ENCODE results near the gene COG1. TPM values are rescaled to one million over a fixed set of nuclear protein-coding genes. Genes with fewer than 3 reads are reported as not detected.

Gene COG1
- total RNA-seq, 1 donor from 2014 or later, result 11.7 TPM

GRCh38 chr17:73210002-73210678, 17.3 kb downstream of the COG1 start:
- Histone ChIP-seq H3K4me1 (no peaks in the 10 kb centered on the region), H3K36me3 (no peaks in the 10 kb centered on the region), H2AFZ (replicated peaks) (no peak overlapping the region), H3F3A (ENCODE audit: low read depth) (peaks cover 5% of the 10 kb centered on the region), H4K20me1 (ENCODE audit: low read depth) (peaks cover 24% of the 10 kb centered on the region), H3K4me2 (no peak overlapping the region), H3K4me3 (no peak overlapping the region), H3K27ac (no peak overlapping the region), H3K27me3 (no peaks in the 10 kb centered on the region), H3K79me2 (ENCODE audit: low read depth) (peaks cover 30% of the 10 kb centered on the region), H3K9ac (no peak overlapping the region), H3K9me3 (ENCODE audit: low read depth) (no peaks in the 10 kb centered on the region)
- no peak overlapping the region for H3K27ac Mint-ChIP-seq
- peaks cover 23% of the 10 kb centered on the region for H3K36me3 Mint-ChIP-seq
- no peak overlapping the region for H3K4me3 Mint-ChIP-seq
- no peak for DNase-seq (ENCODE audit: low spot score)
- no peaks in the 10 kb centered on the region for H3K27me3 Mint-ChIP-seq (ENCODE audit: insufficient read depth, low read depth)
- no peak for TF ChIP-seq EZH2phosphoT487 (IDR thresholded peaks at IDR 0.05)
- TF ChIP-seq, protein P1, sequence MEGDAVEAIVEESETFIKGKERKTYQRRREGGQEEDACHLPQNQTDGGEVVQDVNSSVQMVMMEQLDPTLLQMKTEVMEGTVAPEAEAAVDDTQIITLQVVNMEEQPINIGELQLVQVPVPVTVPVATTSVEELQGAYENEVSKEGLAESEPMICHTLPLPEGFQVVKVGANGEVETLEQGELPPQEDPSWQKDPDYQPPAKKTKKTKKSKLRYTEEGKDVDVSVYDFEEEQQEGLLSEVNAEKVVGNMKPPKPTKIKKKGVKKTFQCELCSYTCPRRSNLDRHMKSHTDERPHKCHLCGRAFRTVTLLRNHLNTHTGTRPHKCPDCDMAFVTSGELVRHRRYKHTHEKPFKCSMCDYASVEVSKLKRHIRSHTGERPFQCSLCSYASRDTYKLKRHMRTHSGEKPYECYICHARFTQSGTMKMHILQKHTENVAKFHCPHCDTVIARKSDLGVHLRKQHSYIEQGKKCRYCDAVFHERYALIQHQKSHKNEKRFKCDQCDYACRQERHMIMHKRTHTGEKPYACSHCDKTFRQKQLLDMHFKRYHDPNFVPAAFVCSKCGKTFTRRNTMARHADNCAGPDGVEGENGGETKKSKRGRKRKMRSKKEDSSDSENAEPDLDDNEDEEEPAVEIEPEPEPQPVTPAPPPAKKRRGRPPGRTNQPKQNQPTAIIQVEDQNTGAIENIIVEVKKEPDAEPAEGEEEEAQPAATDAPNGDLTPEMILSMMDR (IDR thresholded peaks at IDR 0.05), result peak; percentile 49
- no peaks in the 10 kb centered on the region for H3K4me1 Mint-ChIP-seq
- no peaks in the 10 kb centered on the region for H3K9me3 Mint-ChIP-seq

DNA sequence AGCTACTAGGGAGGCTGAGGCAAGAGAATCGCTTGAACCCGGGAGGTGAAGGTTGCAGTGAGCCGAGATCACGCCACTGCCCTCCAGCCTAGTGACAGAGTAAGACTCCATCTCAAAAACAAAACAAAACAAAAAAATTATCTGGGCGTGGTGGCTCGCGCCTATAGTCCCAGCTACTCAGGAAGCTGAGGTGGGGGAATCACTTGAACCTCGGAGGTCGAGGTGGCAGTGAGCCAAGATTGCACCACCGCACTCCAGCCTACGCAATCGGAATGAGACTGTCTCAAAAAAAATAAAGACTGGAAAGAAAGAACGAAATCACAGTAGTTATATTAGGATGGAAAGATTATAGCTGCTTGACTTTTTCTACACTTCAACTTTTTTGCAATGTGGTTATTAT, 18.9 kb downstream of the COG1 start:
- peaks cover 5% of the 10 kb centered on the region for H3F3A ChIP-seq (ENCODE audit: low read depth)
- peaks cover 35% of the 10 kb centered on the region for H4K20me1 ChIP-seq (ENCODE audit: low read depth)
- no peak overlapping the region for H3K4me3 ChIP-seq
- H3K27me3 Mint-ChIP-seq (ENCODE audit: insufficient read depth, low read depth), result no peaks in the 10 kb centered on the region
- TF ChIP-seq EZH2 (IDR thresholded peaks at IDR 0.05) (no peak), EZH2phosphoT487 (IDR thresholded peaks at IDR 0.05) (no peak)
- no peak overlapping the region for H3K4me3 Mint-ChIP-seq
- no peak overlapping the region for H3K27ac Mint-ChIP-seq
- peaks cover 15% of the 10 kb centered on the region for H3K36me3 Mint-ChIP-seq
- H3K4me2 ChIP-seq, result no peak overlapping the region
- no peaks in the 10 kb centered on the region for H3K36me3 ChIP-seq
- H3K4me1 ChIP-seq, result no peaks in the 10 kb centered on the region
- H3K9me3 ChIP-seq (ENCODE audit: low read depth), result no peaks in the 10 kb centered on the region
- no peaks in the 10 kb centered on the region for H3K9me3 Mint-ChIP-seq
- no peak overlapping the region for H3K27ac ChIP-seq
- DNase-seq (ENCODE audit: low spot score), result no peak
- H3K9ac ChIP-seq, result no peak overlapping the region
- no peak overlapping the region for H2AFZ ChIP-seq (replicated peaks)
- H3K4me1 Mint-ChIP-seq, result no peaks in the 10 kb centered on the region
- peaks cover 26% of the 10 kb centered on the region for H3K79me2 ChIP-seq (ENCODE audit: low read depth)
- H3K27me3 ChIP-seq, result no peaks in the 10 kb centered on the region

DNA sequence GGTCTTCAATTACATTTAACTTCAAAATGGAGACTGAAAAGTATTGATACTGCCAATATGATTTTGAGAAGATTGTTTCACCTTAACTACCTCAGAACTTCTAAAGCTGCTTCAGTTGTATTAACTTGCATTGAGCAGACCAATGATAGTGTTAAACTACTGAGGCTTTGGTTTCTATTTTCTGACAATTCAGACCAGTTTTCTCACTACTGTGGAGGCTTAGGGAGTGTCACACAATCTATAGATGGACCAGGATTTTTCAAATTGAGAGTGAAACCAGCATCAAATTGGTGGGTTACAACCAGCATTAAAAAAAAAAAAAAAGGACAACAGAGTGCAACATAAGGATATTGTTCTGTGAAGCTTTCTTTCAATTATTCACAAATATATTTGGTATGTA, 21.2 kb downstream of the COG1 start:
- H3K9me3 Mint-ChIP-seq, result no peaks in the 10 kb centered on the region
- no peaks in the 10 kb centered on the region for H3K9me3 ChIP-seq (ENCODE audit: low read depth)
- H3K4me3 Mint-ChIP-seq, result no peak overlapping the region

DNA sequence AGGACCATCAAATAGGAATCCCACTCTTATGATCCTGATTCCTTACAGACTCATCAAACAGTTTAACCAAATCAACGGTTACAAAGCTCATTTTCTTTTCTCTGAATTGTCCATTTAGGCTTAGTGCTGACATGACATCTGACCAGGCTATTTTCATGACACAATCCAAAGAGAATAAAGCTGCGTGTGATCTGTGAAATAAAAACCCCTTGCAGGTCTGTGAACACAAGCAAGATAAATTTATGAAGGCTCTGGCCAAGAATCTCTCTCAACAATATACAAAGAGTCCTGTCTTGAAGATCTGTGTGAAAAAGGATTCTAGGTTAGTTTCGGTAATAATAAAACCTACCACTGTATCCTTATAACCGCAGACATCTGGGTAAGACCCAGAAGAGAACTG, 22.0 kb downstream of the COG1 start:
- no peak for DNase-seq (ENCODE audit: low spot score)
- H3K4me2 ChIP-seq, result no peak overlapping the region
- H3K9me3 Mint-ChIP-seq, result no peaks in the 10 kb centered on the region
- H3K9me3 ChIP-seq (ENCODE audit: low read depth), result no peaks in the 10 kb centered on the region
- no peak overlapping the region for H3K4me3 Mint-ChIP-seq
- no peak overlapping the region for H3K27ac Mint-ChIP-seq
- H3K27me3 Mint-ChIP-seq (ENCODE audit: insufficient read depth, low read depth), result no peaks in the 10 kb centered on the region
- peaks cover 7% of the 10 kb centered on the region for H3K36me3 Mint-ChIP-seq
- TF ChIP-seq EZH2 (IDR thresholded peaks at IDR 0.05) (no peak), EZH2phosphoT487 (IDR thresholded peaks at IDR 0.05) (no peak)
- TF ChIP-seq, protein P1 (IDR thresholded peaks at IDR 0.05), result no peak
- H3K9ac ChIP-seq, result no peak overlapping the region
- H3K4me1 ChIP-seq, result no peaks in the 10 kb centered on the region
- H3K36me3 ChIP-seq, result no peaks in the 10 kb centered on the region
- no peaks in the 10 kb centered on the region for H3F3A ChIP-seq (ENCODE audit: low read depth)
- H2AFZ ChIP-seq (replicated peaks), result no peak overlapping the region
- peaks cover 50% of the 10 kb centered on the region for H3K79me2 ChIP-seq (ENCODE audit: low read depth)
- peaks cover 34% of the 10 kb centered on the region for H4K20me1 ChIP-seq (ENCODE audit: low read depth)
- H3K4me1 Mint-ChIP-seq, result no peaks in the 10 kb centered on the region
- no peak overlapping the region for H3K4me3 ChIP-seq
- no peaks in the 10 kb centered on the region for H3K27me3 ChIP-seq
- H3K27ac ChIP-seq, result peak overlapping the region; percentile 14

More for the DNA sequence above, 21.2 kb downstream of the COG1 start:
- Mint-ChIP-seq H3K27ac (no peak overlapping the region), H3K27me3 (ENCODE audit: insufficient read depth, low read depth) (no peaks in the 10 kb centered on the region), H3K4me1 (no peaks in the 10 kb centered on the region), H3K36me3 (peaks cover 4% of the 10 kb centered on the region)
- Histone ChIP-seq H4K20me1 (ENCODE audit: low read depth) (peaks cover 39% of the 10 kb centered on the region), H3F3A (ENCODE audit: low read depth) (no peaks in the 10 kb centered on the region), H3K9ac (no peak overlapping the region), H3K36me3 (no peaks in the 10 kb centered on the region), H3K79me2 (ENCODE audit: low read depth) (peaks cover 42% of the 10 kb centered on the region), H2AFZ (replicated peaks) (no peak overlapping the region), H3K27me3 (no peaks in the 10 kb centered on the region), H3K27ac (no peak overlapping the region), H3K4me2 (no peak overlapping the region), H3K4me3 (no peak overlapping the region), H3K4me1 (no peaks in the 10 kb centered on the region)
- no peak for DNase-seq (ENCODE audit: low spot score)
- TF ChIP-seq, protein P1 (IDR thresholded peaks at IDR 0.05), result no peak
- TF ChIP-seq EZH2 (IDR thresholded peaks at IDR 0.05) (no peak), EZH2phosphoT487 (IDR thresholded peaks at IDR 0.05) (no peak)
